Right hindlimb (tissue), 1 donor: ENCODE measurements around the gene LY6G5B.
A peak's percentile ranks its signal among the peaks of the same experiment; 100 is the strongest.

Experiments used
- DNase-seq: peaks from one replicate; pipeline ENCODE4 v3.0.0-alpha.2; 2018

LY6G5B gene, protein sequence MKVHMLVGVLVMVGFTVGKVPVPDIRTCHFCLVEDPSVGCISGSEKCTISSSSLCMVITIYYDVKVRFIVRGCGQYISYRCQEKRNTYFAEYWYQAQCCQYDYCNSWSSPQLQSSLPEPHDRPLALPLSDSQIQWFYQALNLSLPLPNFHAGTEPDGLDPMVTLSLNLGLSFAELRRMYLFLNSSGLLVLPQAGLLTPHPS

DNA sequence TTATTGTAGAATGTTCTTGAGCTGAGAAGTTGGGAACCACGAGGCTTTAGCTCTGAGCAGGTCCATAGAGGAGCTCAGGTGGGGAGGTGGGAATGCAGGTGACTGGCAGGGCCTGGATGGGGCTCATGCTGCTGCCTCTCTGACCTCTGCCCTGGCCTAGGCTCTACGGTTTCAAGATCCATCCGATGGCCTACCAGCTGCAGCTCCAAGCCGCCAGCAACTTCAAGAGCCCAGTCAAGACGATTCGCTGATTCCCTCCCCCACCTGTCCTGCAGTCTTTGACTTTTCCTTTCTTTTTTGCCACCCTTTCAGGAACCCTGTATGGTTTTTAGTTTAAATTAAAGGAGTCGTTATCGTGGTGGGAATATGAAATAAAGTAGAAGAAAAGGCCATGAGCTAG is at the start of gene LY6G5B:
LY6G5B (plus strand) TSS at position 301 of the 400 bp plus-strand sequence. CDS start 975 bp downstream, outside the sequence.
- no peak for DNase-seq

DNA sequence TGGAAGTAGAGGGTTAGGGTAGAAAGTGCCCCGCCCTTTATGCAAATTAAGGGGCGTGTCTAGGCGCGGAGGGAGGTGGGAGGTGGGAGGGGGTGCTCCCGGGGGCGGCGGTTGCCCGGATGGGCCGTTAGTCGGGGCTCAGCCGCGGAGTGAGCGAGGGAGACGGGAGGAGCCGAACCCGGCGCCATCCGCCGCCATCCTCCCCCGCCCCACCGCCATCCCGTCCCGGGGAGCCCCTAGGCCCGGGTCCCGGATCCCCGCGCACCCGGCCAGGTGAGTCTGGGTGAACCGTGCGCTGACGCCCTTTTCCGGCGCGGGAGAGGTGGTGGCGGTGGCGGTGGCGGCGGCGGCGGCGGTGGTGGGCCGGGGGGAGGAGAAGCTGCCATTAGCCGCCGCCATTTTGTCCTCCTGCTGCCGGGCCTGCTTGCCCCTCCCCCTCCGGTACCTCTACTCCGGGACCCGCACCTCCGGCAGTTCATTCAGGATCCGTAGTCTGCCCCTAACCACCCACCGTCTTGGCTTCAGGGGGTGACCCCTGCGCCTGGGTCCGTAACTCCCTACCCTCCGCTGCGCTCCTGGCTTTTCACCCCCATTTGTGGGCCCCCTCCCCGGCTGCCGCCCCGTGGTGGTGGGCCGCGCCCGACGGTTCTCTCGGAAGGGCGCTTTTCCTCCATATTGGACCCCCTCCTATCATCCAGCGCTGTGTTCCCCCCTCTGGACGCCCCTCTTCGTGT is 49.0 kb upstream of the LY6G5B start, which contains the start of gene PRRC2A:
PRRC2A (plus strand) TSS at position 130 of the 734 bp plus-strand sequence. CDS start 2,075 bp downstream, outside the sequence.
- DNase-seq = no peak

DNA sequence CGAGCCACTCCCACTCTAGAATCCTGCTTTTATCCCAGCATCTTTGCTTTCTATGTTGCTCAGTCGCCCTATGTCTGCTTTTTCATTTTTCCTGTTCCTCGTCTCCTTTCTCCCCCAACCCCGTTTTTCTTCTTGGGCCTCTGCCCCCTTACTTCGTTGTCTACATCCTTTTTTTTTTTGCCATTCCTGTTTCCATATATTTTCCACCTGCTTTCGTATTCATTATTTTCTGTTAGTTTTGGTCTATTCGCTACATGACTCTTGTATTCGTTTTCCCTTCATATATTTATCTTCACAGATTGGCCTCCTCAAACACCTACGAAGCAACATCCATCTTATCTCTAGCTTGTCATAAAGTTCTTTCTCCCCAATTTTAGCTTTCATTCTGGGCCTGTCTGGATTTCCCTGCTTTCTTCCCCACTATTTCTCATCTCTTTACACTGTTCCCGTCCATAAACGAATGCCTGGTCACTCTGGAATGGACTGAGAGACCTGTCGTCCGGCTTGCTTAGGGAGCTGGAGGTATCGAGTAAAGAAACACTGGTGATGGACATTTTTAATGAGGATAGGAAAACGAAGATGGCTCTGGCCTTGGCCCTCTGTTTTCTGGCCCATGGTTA is 48.3 kb upstream of the LY6G5B start:
- DNase-seq = peak; percentile 17

DNA sequence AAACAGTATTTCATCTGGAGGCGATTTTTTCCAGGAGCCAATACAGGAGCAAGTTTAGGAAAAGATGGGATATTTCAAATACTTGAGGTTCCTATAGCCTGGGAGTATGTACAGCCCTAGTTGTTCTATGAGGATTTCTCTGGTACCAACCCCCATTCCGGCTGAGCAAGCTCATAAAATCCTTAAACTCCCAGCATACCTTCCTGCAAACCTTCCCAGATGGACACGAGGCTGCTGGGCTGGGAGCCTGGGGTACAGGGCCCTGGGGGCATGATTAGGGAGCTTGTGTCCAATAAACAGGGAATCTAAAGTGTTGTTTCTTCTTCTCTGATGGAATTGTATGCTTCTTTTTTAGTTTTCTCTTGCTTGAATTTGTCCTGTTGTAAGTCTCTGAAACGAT is 47.8 kb upstream of the LY6G5B start:
- peak; percentile 11 for DNase-seq

DNA sequence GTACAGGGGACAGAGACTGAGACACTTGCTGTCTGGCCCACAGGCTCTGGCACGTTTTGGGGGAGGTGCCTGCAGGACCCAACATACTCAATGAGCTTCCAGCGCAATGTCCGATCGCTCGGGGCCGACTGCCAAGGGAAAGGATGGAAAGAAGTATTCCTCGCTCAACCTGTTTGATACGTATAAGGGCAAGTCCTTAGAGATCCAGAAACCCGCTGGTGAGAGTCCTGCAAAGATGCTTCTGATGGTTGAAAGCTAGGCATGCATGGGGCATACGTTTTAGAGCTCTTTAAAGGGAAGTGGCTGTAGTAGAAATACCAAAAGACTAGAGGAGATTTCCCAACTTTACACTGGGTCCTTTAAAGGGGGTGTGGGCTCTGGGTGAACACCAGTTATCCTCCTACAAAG is 47.1 kb upstream of the LY6G5B start:
- DNase-seq = peak; percentile 24

DNA sequence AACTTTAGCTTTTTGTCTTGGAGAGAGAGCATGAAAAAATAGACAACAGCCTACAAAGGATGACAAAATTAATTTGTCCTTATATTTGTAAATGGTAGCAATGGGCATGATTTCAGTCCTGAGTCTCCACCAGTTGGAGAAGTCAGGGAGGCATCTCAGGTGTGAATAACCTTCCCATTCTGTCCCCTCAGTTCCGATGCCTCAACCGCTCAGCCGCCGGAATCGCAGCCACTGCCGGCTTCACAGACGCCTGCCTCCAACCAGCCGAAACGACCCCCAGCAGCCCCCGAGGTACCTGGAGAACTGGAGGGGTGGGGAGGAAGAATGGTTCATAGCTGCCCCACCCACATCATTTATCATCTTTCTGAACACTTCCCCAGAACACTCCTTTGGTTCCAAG is 45.7 kb upstream of the LY6G5B start:
- DNase-seq = no peak

DNA sequence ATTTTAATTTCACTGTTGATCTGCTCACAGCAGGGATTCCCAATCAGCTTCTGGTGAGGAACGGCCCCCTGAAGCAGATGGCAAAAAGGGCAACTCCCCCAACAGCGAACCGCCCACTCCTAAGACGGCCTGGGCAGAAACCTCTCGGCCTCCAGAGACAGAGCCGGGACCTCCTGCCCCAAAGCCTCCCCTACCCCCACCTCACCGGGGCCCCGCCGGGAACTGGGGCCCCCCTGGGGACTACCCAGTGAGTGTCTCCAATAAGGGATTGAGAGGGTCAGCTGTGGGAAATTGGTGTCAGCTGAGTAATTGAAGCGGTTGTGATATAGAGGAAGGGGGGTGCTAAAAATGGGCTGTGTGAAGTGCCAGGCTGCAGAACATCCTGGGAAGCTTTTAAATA is 42.8 kb upstream of the LY6G5B start:
- DNase-seq = peak; percentile 19

DNA sequence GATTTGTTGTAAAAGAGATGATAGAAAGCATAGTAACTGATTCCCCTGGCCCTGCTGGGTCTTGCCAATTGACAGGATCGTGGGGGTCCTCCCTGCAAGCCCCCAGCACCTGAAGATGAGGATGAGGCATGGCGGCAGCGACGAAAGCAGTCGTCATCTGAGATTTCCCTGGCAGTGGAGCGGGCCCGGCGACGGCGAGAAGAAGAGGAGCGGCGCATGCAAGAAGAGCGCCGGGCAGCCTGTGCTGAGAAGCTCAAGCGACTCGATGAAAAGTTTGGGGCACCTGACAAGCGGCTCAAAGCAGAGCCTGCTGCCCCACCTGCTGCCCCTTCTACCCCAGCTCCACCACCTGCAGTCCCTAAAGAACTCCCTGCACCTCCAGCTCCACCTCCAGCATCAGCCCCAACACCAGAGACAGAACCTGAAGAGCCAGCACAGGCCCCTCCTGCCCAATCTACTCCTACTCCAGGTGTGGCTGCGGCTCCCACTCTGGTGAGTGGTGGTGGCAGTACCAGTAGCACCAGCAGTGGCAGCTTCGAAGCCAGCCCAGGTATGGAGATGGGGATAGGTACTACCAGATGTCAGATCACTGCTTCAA is 42.0 kb upstream of the LY6G5B start:
- DNase-seq = peak; percentile 9

DNA sequence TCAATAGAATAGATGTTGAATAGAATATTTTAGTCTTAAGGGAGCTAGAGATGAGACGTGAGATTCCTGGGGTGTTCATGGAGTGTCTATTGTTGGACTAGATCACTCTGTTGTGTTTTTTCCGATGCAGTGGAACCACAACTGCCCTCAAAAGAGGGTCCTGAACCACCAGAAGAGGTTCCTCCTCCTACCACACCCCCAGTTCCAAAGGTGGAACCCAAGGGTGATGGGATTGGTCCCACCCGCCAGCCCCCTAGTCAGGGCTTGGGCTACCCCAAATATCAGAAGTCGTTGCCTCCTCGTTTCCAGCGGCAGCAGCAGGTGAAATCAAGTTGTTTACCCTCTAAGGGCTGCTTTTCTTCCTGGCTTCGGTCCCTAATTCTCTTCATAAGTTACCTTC is 40.8 kb upstream of the LY6G5B start:
- DNase-seq = peak; percentile 7

DNA sequence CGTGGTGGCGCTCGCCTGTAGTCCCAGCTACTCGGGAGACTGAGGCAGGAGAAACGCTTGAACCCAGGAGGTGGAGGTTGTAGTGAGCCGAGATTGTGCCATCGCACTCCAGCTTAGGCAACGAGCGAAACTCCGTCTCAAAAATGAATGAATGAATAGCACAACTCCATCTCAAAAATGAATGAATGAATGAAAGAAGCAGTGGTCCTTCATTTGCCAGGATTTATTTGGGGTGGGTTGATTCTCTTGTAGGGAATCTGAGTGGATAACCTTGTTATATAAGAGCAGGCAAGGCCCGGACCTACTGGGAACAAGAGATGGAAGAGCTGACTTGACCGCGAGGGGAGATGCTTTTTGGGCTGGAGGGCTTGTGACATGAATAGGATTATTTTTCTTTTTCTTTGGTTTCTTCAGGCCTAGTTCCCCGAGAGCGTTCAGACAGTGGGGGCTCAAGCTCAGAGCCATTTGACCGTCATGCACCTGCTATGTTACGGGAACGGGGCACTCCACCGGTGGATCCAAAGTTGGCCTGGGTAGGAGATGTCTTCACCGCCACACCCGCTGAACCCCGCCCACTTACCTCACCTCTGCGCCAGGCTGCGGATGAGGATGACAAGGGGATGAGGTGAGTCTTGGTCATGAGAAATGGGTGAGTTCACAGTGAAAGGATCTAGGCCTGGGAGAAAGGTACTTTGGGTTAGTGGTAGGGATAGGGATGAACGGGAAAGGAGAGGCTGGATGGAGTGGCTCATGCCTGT is 39.4 kb upstream of the LY6G5B start:
- peak; percentile 18 for DNase-seq

DNA sequence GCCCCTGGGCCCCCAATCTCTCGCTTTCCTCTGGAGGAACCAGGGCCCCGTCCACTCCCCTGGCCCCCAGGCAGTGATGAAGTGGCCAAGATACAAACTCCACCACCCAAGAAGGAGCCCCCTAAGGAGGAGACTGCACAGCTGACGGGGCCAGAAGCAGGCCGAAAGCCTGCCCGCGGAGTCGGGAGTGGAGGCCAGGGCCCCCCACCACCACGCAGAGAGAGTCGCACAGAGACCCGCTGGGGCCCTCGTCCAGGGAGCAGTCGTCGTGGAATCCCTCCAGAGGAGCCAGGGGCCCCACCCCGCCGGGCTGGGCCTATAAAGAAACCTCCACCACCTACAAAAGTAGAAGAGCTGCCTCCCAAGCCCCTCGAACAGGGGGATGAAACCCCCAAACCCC is 38.6 kb upstream of the LY6G5B start:
- DNase-seq = peak; percentile 20

DNA sequence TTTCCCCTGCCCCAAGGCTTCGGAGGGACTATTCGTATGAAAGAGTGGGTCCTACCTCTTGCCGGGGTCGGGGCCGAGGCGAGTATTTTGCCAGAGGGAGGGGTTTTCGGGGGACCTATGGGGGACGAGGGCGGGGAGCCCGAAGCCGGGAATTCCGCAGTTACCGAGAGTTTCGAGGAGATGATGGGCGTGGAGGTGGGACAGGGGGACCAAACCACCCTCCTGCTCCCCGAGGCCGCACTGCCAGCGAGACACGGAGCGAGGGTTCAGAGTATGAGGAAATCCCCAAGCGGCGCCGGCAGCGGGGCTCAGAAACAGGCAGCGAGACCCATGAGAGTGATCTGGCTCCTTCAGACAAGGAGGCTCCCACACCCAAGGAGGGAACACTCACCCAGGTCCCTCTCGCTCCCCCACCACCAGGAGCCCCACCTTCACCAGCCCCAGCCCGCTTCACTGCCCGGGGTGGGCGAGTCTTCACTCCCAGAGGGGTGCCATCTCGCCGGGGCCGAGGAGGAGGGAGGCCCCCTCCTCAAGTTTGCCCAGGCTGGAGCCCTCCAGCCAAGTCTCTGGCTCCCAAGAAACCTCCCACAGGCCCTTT is 38.0 kb upstream of the LY6G5B start:
- no peak for DNase-seq

DNA sequence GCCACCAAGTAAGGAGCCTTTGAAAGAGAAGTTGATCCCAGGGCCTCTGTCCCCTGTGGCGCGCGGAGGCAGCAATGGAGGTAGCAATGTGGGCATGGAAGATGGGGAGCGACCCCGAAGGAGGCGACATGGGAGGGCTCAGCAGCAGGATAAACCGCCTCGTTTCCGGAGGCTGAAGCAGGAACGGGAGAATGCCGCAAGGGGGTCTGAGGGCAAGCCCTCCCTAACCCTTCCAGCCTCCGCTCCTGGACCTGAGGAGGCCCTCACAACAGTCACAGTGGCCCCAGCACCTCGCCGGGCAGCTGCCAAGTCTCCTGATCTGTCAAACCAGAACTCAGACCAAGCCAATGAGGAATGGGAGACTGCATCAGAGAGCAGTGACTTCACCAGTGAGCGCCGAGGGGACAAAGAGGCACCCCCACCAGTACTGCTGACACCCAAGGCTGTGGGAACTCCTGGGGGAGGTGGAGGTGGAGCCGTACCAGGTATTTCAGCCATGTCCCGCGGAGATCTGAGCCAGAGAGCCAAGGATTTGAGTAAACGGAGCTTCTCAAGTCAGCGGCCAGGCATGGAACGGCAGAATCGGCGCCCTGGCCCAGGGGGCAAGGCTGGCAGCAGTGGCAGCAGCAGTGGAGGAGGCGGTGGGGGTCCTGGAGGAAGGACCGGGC is 37.4 kb upstream of the LY6G5B start:
- DNase-seq = no peak

DNA sequence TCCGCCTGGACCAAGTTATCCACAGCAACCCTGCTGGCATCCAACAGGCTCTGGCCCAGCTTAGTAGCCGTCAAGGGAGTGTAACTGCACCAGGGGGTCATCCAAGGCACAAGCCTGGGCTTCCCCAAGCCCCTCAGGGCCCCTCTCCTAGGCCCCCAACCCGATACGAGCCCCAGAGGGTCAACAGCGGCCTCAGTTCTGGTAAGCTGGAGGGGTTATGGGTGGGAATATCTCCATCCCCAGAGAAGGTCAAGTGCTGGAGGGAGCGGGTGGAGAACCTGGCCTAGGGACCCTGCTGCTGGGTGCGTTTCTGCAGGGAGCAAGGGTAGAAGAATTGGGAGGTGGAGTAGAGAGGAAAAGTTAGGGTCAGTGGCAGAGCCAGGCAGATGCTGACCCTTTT is 36.3 kb upstream of the LY6G5B start:
- DNase-seq = no peak

DNA sequence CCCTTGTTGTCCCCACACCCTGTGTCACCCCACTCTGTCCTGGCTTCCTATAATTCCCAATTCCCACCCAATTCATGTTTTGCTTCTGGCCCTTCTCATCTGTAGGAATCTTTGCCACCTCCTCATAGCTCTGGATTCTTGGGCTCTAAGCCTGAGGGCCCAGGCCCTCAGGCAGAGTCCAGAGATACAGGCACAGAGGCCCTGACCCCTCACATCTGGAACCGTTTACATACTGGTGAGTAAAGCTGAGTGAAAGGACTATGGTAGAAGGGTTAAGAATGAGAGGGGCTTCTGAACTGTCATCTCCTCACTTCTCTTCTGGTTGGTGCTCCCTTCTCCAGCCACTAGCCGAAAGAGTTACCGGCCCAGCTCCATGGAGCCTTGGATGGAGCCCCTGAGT is 35.6 kb upstream of the LY6G5B start:
- DNase-seq = no peak

DNA sequence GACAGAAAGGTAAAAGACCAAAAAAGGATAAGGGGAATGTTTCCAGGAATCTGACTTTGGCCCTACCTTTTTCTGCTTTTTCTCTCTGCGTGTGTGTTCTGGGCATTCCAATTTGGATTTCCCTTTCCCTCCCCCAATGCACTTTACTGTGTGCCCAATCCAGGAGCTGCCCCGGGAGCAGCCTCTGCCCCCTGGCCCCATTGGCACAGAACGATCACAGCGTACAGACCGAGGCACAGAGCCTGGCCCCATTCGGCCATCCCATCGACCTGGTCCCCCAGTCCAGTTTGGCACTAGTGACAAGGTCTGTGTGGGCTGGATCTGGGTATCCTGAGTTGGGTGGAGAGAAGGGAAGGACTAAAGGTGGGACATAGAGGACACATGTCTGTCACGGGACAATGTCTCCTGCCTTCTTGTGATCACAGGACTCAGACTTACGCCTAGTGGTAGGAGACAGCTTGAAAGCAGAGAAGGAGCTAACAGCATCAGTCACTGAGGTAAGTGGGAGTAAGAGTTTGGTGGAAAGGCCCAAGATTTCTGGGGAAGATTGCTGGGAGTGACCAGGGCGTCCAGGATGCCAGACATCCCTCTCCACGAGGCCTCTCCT is 34.7 kb upstream of the LY6G5B start:
- no peak for DNase-seq

DNA sequence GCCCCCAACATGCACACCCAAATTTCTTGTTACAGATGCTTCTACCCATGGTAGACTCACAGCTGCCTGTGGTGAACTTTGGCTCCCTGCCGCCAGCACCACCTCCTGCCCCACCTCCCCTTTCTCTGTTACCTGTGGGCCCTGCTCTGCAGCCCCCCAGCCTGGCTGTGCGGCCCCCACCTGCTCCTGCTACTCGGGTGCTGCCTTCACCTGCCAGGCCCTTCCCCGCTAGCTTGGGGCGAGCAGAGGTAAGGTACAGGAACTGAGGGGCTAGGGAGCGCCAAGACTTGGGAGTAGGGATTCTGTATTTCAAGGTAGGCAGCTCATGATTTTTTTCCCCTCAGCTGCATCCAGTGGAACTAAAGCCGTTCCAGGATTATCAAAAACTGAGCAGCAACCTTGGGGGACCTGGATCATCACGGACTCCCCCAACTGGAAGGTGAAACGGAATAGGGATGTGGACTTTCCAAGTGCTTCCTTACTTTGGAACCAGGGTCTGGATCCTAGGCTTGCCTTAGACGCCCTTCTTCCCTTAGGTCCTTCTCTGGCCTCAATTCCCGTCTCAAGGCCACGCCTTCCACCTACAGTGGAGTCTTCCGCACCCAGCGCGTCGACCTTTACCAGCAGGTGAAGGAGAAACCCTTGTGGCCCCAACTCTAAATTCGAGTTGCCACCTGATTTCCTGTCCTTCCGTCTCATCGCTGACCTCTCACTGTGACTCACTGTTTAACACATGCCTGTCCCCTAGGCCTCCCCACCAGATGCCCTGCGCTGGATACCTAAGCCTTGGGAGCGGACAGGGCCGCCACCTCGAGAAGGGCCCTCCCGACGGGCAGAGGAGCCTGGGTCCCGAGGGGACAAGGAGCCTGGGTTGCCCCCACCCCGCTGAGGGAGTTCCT is 32.8 kb upstream of the LY6G5B start:
- no peak for DNase-seq

DNA sequence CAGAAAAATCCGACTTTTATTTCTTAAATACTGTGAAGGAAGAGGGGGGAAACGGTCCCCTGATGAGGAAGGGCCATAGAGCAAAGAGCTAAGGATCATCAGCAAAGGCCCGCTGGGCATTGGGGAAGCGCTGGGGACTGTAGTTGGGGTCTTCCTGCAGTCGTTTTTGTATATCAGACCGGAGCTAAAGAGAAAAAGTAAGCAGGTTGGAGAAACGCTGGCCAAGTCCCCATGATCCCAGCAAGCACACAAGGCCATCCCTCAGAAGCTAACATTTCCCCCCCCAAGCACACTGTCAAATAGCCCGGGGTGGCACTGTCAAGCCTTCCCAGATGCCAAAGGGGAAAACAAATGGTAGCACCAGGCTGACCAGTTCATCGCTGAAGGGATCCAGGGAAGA is 30.7 kb upstream of the LY6G5B start:
- DNase-seq = no peak

DNA sequence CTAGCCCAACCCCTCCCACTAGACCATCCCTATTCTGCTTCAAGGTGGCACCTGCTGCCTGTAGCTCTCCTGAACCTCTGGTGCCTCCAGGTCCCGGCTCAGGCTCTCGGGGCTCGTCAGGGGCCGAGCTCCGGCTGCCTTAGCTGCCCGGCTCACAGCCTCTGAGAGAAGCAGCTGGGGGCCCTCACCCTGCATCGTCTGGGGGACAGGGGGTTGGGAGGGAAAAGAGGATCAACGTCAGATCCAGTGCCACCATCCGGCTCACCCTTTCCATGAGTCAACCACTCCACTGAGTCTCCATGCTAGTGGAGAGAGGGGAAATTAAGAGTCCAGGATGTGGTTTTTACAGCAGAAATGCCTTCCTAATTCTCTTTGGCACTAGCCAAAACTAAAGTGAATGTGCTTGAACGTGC is 30.3 kb upstream of the LY6G5B start:
- DNase-seq = no peak

DNA sequence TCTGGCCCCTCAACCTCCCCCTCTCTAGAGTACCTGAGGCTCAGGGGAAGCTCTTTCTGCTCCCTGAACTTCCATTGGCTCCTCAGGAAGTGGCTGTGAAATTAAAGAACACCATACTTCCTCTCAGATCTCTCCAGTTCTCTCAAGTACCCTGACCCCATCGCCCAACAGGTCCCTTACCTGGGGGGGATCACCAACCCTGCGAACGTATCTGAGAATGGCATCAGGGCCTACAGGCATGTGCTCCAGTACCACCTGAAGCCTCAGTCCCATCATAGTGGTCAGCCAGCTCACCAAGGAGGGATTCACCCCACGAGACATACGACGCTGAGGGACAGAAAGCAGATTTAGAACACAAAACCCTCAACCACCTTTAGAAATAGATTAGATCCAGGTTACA is 29.2 kb upstream of the LY6G5B start:
- DNase-seq = no peak
